Sigmoid colon (tissue), 7 donors: ENCODE measurements around the gene PLEKHD1. TPM values are rescaled to one million over a fixed set of nuclear protein-coding genes. Genes with fewer than 3 reads are reported as not detected.

Experiments used
- DNase-seq: peaks from one replicate; pipeline ENCODE4 v3.0.0-alpha.2; 2019
- H3K27ac ChIP-seq, 4 donors: fragments of 200-600 bp; sonication (generic); one replicate each; pipeline ENCODE4 v1.5.1; 2016 to 2019; ENCODE audit warnings: mild to moderate bottlenecking in 1 of 4
- H3K27me3 ChIP-seq, 3 donors: fragments of 200-600 bp; sonication (generic); one replicate each; pipeline ENCODE4 v1.5.1; 2019; ENCODE audit warnings: mild to moderate bottlenecking in 1 of 3
- H3K36me3 ChIP-seq, 4 donors: fragments of 200-600 bp; sonication (generic); one replicate each; pipeline ENCODE4 v1.5.1; 2016 to 2019
- H3K4me1 ChIP-seq, 4 donors: fragments of 200-600 bp; sonication (generic); one replicate each; pipeline ENCODE4 v1.5.1; 2017 to 2019
- H3K4me3 ChIP-seq, 4 donors: fragments of 200-600 bp; sonication (generic); one replicate each; pipeline ENCODE4 v1.5.1; 2017 to 2019; ENCODE audit warnings: mild to moderate bottlenecking in 2 of 4, moderate library complexity in 1 of 4
- H3K9me3 ChIP-seq, 4 donors: fragments of 200-600 bp in 3 of 4; sonication (generic) in 3 of 4; one replicate each; pipeline versions ENCODE4 v1.5.1 to v1.6.1; 2013 to 2019
- CTCF ChIP-seq, 4 experiments: fragments of 450-650 bp in 3 of 4; fragments of 200-600 bp in 1 of 4; IDR thresholded peaks; one replicate each; pipeline ENCODE4 v1.5.1; 2016 to 2019; ENCODE audit warnings: antibody characterized with exemption in 4 of 4, mild to moderate bottlenecking in 3 of 4, moderate library complexity in 2 of 4
- EP300 ChIP-seq, 4 donors: sonication (generic); formaldehyde crosslinking; IDR thresholded peaks; one replicate each; pipeline ENCODE4 v1.6.1; 2017; ENCODE audit warnings: antibody characterized with exemption in 4 of 4
- POLR2A ChIP-seq, 2 donors: fragments of 450-650 bp; IDR thresholded peaks; one replicate each; pipeline ENCODE4 v1.6.1; 2016; ENCODE audit warnings: antibody characterized with exemption in 2 of 2, mild to moderate bottlenecking in 2 of 2, moderate library complexity in 2 of 2
- POLR2AphosphoS5 ChIP-seq, 4 donors: sonication (generic); formaldehyde crosslinking; IDR thresholded peaks; one replicate each; pipeline ENCODE4 v1.6.1; 2017; ENCODE audit warnings: antibody characterized with exemption in 4 of 4
- WGBS, 2 donors: extraction: QIAGEN DNeasy Blood & Tissue Kit; methylation state at CpG; one replicate each; pipeline ENCODE4 v1.1.7; 2013; 5-methylcytosine and 5-hydroxymethylcytosine counted together
- intact Hi-C: fragments of 100-400 bp; cut with DNase I; formaldehyde crosslinking; loops from one replicate; pipeline ENCODE4 v1.15.1; 2023
- polyA plus RNA-seq, 3 donors: library from polyadenylated mRNA; stranded (reverse); fragments of 200-250 nt; gene quantifications; one replicate each; pipeline ENCODE4 v1.2.3, GENCODE V29; 2013
- total RNA-seq, 4 donors: library from RNA; depleted of rRNA; stranded (reverse); fragments of >200 nt; gene quantifications; one replicate each; pipeline ENCODE4 v1.1.0, GENCODE V29; 2016
- donor health status: healthy with polysubstance abuse.
- donor health status: Bipolar disorder and iron deficiency.
- donor health status: healthy.

PLEKHD1 gene
- total and polyA plus RNA-seq, 7 donors = under 0.01 to 0.55 (median 0.06) TPM; not detected in 2

- no peak for DNase-seq
- WGBS, 2 donors = 87 to 89% methylated on average over 5 of the region's 5 CpGs
- TF ChIP-seq POLR2A (IDR thresholded peaks at IDR 0.05) = no peak
- TF ChIP-seq CTCF (IDR thresholded peaks at IDR 0.05) = no peak
- TF ChIP-seq EP300 (IDR thresholded peaks at IDR 0.05) = no peak
- TF ChIP-seq POLR2AphosphoS5 (IDR thresholded peaks at IDR 0.05) = no peak
- no peak overlapping the region for H3K27ac ChIP-seq
- no peak overlapping the region for H3K4me3 ChIP-seq
- H3K4me1 ChIP-seq = peaks cover 0 to 13% (median 10%) of the 10 kb centered on the region in 4 donors
- no peaks in the 10 kb centered on the region for H3K9me3 ChIP-seq
- intact Hi-C loops = no loop called here
- no peaks in the 10 kb centered on the region for H3K27me3 ChIP-seq
- H3K36me3 ChIP-seq = no peaks in the 10 kb centered on the region
Measured at GRCh38 chr14:69499436-69499835, 14.9 kb downstream of the PLEKHD1 start.

DNA sequence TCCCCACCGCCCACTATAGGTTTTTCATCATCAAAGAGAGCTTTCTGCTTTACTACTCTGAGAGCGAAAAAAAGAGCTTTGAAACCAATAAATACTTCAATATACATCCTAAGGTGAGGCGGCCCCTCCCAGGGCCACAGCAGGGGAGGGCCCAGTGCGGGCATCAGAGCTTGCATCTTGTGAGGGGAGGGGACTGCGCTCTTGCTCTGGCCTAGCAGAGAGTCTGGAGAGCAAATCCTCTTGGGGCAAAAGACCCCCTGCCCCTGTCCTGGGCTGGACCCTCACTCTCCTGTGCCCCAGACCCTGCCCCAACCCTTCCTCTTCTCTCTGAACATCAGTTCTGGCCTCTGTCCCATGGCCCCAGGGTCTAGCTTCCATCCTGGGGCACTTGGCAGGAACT, 15.6 kb downstream of the PLEKHD1 start:
- H3K4me1 ChIP-seq = peaks cover 0 to 13% (median 10%) of the 10 kb centered on the region in 4 donors
- no peaks in the 10 kb centered on the region for H3K36me3 ChIP-seq
- H3K9me3 ChIP-seq = no peaks in the 10 kb centered on the region
- H3K4me3 ChIP-seq = no peak overlapping the region
- TF ChIP-seq POLR2A (IDR thresholded peaks at IDR 0.05) (no peak), POLR2AphosphoS5 (IDR thresholded peaks at IDR 0.05) (no peak), EP300 (IDR thresholded peaks at IDR 0.05) (no peak), CTCF (IDR thresholded peaks at IDR 0.05) (no peak)
- H3K27me3 ChIP-seq = no peaks in the 10 kb centered on the region
- DNase-seq = no peak
- 82 to 88% methylated on average over 5 of the region's 5 CpGs for WGBS, 2 donors
- intact Hi-C loops = no loop called here
- H3K27ac ChIP-seq = no peak overlapping the region

- intact Hi-C loops = no loop called here
- H3K27me3 ChIP-seq = no peaks in the 10 kb centered on the region
- WGBS, 2 donors = 88 to 89% methylated on average over 4 of the region's 4 CpGs
Measured at GRCh38 chr14:69500736-69501135, 16.2 kb downstream of the PLEKHD1 start.

GRCh38 chr14:69501423-69501838, 16.9 kb downstream of the PLEKHD1 start:
- intact Hi-C loops = no loop called here
- WGBS, 2 donors = 71 to 78% methylated on average over 4 of the region's 4 CpGs

More at GRCh38 chr14:69500736-69501135, 16.2 kb downstream of the PLEKHD1 start:
- DNase-seq = no peak
- Histone ChIP-seq H3K36me3 (no peaks in the 10 kb centered on the region), H3K27ac (no peak overlapping the region), H3K4me1 (peaks cover 0 to 13% (median 10%) of the 10 kb centered on the region in 4 donors), H3K9me3 (no peaks in the 10 kb centered on the region), H3K4me3 (no peak overlapping the region)
- TF ChIP-seq CTCF (IDR thresholded peaks at IDR 0.05) = no peak
- TF ChIP-seq POLR2A (IDR thresholded peaks at IDR 0.05) = no peak
- no peak for TF ChIP-seq POLR2AphosphoS5 (IDR thresholded peaks at IDR 0.05)
- TF ChIP-seq EP300 (IDR thresholded peaks at IDR 0.05) = no peak

More at GRCh38 chr14:69501423-69501838, 16.9 kb downstream of the PLEKHD1 start:
- Histone ChIP-seq H3K4me1 (peaks cover 0 to 13% (median 10%) of the 10 kb centered on the region in 4 donors), H3K36me3 (no peaks in the 10 kb centered on the region), H3K27me3 (no peaks in the 10 kb centered on the region), H3K9me3 (no peaks in the 10 kb centered on the region), H3K27ac (no peak overlapping the region), H3K4me3 (no peak overlapping the region)
- no peak for DNase-seq
- TF ChIP-seq CTCF (IDR thresholded peaks at IDR 0.05) (no peak), EP300 (IDR thresholded peaks at IDR 0.05) (no peak), POLR2A (IDR thresholded peaks at IDR 0.05) (no peak), POLR2AphosphoS5 (IDR thresholded peaks at IDR 0.05) (no peak)
